ENCODE measurements around the gene KRTAP12-1. TPM values are rescaled to one million over a fixed set of nuclear protein-coding genes. Genes with fewer than 3 reads are reported as not detected.

KRTAP12-1 gene
- polyA plus RNA-seq (ENCODE audit: insufficient read length), result not detected

DNA sequence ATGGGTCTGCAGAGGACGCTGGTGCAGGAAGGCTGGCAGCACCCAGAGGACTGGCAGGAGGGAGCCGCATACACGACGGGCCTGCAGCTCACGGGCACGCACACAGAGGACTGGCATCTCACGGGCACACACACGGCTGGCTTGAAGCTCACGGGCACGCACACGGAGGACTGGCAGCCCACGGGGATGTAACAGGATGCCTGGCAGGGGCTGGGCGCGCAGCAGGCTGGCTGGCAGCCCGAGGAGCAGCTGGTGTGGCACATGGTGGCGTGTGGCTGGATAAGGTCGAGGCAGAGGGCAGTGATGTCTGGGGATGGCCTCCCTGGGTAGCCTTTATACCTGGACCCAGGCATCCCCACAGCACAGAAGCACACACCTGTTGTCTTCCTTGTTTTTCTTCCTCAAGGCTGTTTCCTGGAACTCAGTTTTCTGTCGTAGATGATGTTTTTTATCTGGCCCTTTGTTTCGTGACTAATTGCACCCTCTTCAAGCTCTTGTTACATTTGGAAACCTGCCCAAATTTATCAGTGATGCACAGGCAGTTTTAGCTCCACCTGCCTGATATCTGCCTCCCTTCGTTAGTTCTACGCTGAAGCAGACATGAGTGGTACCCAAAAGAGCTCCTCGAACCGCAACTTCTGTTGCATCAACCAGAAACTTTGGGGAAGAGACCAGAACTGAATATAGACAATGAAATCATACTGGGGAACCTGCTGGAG, at the start of gene KRTAP12-1:
Gene KRTAP12-1, minus strand, starts transcription at position 303 of the 719 bp plus-strand sequence. Its CDS starts 40 bp downstream, at position 263.
- DNase-seq, result no peak

- no peak for DNase-seq
Measured at GRCh38 chr21:44730951-44731579, 49.1 kb upstream of the KRTAP12-1 start.

DNA sequence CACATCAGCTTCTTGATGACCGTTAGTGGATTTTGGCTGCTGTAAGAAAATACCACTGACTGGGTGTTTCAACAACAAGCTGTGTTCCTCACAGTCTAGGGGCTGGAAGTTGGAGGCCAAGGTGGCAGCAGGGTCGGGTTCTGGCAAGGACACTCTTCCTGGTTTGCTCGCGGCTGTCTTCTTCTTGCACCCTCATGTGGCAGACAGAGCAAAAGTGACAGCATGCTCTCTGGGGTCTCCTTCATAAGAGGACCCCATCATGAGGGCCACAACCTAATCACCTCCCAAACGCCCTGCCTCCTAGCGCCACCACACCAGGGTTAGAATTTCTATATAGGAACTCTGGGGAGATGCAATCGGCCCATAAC, 48.0 kb upstream of the KRTAP12-1 start:
- DNase-seq, result no peak

DNA sequence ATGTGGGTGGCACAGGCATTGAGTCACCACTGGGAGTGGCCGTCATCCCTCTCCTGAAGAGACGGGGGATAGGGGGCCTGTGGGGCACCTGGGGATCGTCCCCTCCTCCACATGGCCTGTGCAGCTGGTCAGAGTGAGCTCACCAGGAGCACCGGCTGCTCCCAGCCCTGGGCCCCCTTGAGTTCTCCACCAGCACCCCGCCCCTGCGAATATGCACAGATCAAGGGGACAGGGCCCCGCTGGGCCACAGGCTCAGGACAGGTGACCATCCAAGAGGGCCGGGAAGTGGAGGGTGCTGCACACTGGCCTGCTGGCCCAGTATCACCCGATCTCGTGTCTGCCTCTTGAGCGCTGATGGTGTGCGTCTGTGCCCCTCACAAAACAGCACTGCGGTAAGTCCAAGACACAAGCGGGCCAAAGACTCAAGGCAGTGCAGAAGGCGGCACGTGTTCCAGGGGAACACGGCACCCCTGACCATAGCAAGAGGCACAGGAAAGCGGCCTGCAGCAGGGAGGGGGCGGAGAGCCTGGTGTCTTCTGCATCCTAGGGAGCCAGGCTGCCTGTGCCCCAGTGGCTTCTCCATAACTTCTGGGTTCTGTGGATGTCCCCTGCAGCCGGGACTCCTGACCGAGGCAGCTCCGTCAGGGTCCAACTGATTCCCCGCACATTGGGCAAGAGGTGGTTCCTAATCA, 47.5 kb upstream of the KRTAP12-1 start:
- no peak for DNase-seq

- no peak for DNase-seq
Measured at GRCh38 chr21:44728716-44729115, 46.8 kb upstream of the KRTAP12-1 start.

GRCh38 chr21:44727757-44728156, 45.8 kb upstream of the KRTAP12-1 start:
- no peak for DNase-seq

DNA sequence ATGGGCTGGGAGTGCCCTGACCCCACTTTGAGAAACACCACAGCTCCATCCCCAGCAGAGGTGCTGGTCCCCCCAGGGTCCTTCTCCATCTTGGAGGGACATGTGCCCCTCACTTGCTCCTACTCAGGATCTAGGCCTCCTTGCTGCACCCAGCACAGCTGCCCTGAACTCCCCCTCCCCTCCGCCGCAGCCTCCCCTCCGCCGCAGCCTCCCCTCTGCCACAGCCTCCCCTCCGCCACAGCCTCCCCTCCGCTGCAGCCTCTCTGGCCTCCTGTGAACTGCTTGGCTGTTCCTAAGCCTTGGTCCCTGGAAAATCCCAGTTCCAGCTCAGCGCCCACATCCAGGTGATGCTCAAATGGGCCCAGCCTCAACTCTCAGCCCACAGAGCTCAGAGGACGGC, 45.4 kb upstream of the KRTAP12-1 start:
- no peak for DNase-seq

DNA sequence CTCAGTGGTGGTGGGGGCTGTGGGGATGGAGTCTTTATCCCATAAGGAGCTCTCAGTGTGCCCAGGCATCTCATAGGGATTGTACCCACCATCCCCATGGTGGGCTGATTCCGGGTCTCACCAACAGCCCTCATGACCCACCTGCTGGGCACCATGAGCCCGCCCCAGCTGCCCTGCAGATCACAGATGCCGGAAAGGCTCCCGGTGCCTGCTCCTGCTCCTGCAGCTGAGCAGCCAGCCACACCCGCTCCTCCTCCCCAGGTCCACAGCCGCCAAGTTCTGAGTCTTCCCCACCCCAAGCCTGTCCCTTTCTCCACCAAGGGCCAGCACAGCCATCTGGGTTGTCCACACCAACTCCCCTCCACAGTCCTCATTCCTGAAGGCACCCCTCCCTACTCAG, 44.9 kb upstream of the KRTAP12-1 start:
- DNase-seq, result no peak

GRCh38 chr21:44724926-44725325, 43.0 kb upstream of the KRTAP12-1 start:
- DNase-seq, result no peak

- no peak for DNase-seq
Measured at GRCh38 chr21:44724196-44724595, 42.2 kb upstream of the KRTAP12-1 start.

- DNase-seq, result no peak
Measured at GRCh38 chr21:44723177-44724131, 41.5 kb upstream of the KRTAP12-1 start.

GRCh38 chr21:44722731-44723130, 40.8 kb upstream of the KRTAP12-1 start:
- DNase-seq, result no peak

GRCh38 chr21:44720170-44720569, 38.2 kb upstream of the KRTAP12-1 start:
- no peak for DNase-seq

DNA sequence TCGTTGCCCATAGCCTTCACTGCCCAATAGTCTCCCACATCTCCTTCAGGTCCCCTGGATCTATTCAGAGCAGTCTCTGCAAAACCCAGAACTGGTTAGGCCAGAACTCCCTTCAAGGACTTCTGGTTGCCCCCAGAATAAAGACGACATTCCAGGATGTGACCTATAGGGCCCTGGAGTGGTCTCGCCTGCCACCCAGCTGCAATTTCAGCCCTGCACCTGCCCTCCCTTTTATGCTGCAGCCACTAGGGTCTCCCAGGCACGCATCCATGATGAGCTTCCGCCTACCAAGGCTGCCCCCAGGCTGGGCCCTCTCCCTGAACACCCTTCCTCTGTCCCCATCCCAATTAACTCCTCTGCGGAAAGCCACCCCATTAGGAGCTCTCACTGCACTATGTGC, 36.6 kb upstream of the KRTAP12-1 start:
- no peak for DNase-seq

- DNase-seq, result no peak
Measured at GRCh38 chr21:44718093-44718492, 36.1 kb upstream of the KRTAP12-1 start.

GRCh38 chr21:44716984-44717383, 35.0 kb upstream of the KRTAP12-1 start:
- no peak for DNase-seq

GRCh38 chr21:44714905-44715304, 32.9 kb upstream of the KRTAP12-1 start:
- DNase-seq, result no peak

- DNase-seq, result no peak
Measured at GRCh38 chr21:44713846-44714245, 31.9 kb upstream of the KRTAP12-1 start.

DNA sequence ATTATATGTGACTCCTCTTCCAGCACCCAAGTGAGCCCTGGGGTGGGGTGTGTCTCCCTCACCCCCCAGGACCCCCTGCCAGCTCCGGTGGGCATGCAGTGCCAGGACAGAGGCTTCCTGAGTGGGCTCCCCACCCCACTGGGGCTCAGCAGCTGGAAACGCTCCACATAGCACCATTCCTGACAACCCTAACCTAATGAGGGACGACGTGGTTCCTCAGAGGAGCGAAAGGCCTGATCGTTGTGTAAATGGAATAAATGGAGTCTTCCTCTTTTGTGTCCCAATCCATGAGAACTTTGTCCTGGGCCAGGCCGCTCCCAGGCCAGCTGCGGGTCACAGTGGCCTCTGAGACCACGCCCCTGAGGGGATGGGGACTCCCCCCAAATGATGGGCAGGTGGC, 31.2 kb upstream of the KRTAP12-1 start:
- DNase-seq, result no peak

DNA sequence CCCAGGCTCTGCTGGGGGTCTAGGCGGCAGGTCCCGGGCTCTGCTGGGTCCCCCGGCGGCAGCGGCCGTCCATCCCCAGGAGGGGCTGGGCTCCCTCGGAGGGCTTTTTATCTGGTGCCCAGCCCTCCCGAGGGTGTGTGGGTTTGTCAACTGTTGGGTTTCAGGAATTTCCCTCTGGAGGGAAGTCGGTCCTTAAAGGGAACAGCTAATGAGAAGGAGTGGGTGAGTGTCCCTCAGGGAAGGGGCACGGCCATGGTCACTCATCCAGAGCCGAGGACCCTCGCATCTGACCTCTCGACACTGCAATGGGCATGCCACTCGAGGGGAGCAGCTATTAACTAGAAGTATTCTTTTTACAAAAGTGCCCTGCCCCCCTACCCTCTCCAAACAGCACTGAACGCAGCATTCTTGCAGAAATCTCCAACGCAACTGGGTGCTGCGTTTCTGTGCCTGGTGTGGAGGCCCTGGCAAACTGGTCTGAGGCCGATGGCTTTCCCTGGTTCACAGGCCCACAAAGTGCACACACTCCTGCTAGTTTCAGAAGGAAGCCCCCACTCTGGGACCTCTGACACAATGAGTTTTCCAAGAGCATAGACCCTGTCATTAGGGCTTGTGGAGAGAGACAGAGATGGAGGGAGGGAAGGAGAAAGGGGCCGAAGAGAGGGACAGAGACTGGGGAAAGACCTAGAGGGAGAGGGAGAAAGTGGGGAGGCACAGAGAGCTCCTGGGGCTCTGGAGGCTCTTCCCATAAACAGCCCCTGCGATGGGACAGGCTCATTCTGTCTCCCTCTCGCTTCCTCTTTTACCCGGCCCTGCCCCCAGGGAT, 30.5 kb upstream of the KRTAP12-1 start:
- DNase-seq, result no peak

GRCh38 chr21:44711327-44712202, 29.6 kb upstream of the KRTAP12-1 start, which contains the start of gene TSPEAR:
TSS of gene TSPEAR (minus strand) at chr21:44711572. CDS start at chr21:44711514, 58 bp downstream.
- DNase-seq, result no peak
